CD4-positive, alpha-beta T cell treated with Interleukin-4 for 4 hours (primary cell): ENCODE measurements around the gene DNAI4.
A peak's percentile ranks its signal among the peaks of the same experiment; 100 is the strongest.
"Not testable (repeated sequence)": the region's sequence is repeated elsewhere in the genome, so short reads cannot be mapped to it uniquely, and the experiment has no call there.

ENCODE experiments used
- DNase-seq: peaks from one replicate; pipeline ENCODE4 v3.0.0-alpha.2; 2020

DNAI4 gene

DNA sequence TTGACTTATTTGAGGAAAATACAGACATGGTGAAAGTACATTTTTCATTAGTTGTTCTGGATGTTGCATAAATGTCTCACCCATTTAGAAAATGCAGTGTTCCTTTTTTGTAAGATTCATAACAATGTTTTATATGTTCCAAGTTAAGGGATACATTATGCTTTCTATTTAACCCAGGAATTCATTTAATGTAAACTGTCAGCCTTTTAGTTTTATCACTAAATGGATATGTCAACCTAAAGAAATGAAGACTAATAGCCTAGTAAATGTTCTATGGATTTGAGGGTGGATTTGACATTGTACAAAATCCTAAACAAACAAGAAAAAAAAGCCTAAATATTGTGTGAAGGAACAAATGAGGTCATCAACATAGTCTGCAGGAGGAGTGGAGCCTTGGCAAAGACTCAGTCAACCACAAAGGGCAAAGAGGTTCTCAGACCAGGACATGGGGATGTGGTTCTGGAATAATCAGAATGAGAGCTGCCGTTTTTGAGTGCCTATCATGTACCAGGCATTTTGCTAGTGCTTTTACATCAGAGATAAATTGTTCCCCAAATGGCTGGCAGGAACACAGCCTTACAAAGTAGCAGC lies 114.8 kb downstream of the DNAI4 start:
- no peak for DNase-seq

DNA sequence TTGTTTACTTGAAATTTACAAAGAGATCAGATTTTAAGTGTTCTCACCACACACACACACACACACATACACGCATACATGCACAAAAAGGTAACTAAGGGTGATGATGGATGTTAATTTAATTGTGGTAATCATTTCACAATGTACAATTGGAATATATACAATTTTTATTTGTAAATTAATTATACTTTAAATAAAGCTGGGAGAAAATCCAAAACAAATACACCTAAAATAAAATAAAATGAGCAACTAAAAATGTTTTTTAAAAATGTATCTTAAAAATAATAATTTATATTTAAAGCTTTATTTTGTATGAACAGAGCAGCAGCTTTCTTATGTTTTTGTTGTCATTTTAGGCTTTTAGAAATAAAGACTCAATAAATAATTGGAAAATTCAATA lies 115.4 kb downstream of the DNAI4 start:
- DNase-seq, result no peak

DNA sequence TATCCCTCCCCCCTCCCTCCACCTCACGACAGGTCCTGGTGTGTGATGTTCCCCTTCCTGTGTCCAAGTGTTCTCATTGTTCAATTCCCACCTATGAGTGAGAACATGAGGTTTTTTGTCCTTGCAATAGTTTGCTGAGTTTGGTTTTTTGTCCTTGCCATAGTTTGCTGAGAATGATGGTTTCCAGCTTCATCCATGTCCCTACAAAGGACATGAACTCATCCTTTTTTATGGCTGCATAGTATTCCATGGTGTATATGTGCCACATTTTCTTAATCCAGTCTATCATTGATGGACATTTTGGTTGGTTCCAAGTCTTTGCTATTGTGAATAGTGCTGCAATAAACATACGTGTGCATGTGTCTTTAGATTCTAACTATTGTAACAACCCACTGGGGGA lies 128.8 kb downstream of the DNAI4 start:
- DNase-seq, result not testable (repeated sequence)

DNA sequence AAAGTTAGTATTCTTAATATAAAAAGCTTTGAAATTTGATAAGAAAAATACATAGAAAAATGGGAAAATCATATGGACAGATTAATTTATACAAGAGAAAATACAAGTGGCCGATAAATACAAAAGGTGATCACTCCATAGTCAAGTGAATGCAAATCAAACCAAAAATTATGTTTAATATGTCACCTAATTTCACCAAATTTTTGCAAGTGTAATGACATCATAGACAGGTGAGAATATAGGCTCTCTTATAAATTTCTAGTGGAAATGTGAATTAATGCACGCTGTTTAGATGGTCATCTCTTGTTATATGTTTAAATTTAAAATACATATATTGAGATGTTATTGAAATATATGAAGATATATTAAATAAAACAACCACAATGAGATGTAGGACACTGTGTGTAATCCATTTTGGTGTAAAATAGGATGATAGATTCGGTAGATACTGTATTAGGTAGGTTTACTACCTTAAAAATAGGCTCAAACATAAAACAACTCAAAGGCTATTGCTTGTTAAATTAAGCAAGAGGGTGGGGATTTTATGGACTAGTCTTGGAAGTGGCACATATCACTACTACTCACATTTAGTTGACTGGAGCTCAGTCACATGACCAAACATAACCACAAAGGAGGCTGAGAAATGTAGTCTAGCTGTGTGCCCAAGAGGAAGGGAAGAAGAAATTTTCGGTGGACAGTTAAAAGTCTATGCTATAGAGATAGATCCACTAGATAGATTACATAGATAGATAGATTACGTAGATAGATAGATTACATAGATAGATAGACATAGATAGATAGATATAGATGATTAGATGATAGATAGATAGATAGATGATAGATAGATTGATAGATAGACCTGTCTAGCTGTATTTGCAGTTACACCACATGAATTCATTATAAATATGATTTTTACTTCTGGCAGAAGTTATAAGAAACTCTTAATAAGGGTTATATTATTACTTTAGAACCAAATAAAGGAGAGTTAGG lies 132.7 kb downstream of the DNAI4 start:
- no peak for DNase-seq

DNA sequence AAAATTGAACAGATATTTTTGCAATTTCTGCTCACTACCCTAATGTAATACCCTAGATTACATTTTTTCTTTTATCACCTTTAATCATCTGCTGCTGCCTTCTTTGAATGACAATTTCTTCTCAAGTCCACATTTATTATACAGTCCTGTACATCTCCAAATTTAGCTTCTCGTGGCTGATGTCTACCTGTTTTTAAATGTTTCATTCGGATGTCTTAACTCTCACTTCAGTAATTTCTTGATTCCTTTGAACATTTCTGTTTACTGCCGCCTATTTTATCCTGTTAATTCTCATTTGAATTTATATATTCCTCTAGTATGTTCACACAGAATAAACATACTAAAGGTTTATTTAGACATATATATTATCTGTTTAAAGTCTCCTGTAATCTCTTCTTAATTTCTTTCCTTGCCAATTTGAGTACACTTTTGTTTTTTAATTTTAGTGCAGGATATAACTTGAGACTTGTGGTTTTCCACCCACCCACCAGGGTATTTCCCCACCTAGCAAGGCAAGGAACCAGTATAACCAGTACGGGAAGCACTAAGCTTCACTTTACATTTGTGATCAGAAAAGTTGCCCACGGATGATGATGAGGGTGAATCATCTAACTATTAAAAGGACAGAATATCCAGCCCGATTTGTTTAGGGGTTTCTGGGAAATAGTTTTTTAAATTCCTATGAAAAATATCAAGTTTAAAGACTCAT lies 136.3 kb downstream of the DNAI4 start:
- peak; percentile 53 for DNase-seq

DNA sequence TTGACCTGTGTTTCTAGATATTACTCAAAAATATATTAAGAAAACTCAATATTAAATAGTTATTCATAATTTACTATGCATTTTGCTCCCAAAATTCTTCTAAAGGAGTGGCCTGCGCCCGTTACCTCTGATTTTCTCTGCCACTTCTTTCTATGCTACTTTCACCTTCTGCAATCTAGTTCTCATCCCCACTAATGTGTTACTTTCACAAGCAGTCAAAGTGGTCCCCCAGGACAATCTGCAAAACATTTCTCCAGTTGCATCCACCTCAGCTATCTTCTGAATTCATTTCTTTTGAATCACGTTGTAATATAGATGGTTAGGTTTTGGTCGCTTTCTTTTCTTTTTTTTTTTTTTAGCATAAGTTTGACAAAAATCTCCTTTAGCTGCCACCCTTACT lies 137.0 kb downstream of the DNAI4 start:
- no peak for DNase-seq

DNA sequence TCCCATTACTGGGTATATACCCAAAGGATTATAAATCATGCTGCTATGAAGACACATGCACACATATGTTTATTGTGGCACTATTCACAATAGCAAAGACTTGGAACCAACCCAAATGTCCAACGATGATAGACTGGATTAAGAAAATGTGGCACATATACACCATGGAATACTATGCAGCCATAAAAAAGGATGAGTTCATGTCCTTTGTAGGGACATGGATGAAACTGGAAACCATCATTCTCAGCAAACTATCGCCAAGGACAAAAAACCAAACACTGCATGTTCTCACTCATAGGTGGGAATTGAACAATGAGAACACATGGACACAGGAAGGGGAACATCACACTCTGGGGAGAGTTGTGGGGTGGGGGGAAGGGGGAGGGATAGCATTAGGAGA lies 138.9 kb downstream of the DNAI4 start:
- DNase-seq, result not testable (repeated sequence)

DNA sequence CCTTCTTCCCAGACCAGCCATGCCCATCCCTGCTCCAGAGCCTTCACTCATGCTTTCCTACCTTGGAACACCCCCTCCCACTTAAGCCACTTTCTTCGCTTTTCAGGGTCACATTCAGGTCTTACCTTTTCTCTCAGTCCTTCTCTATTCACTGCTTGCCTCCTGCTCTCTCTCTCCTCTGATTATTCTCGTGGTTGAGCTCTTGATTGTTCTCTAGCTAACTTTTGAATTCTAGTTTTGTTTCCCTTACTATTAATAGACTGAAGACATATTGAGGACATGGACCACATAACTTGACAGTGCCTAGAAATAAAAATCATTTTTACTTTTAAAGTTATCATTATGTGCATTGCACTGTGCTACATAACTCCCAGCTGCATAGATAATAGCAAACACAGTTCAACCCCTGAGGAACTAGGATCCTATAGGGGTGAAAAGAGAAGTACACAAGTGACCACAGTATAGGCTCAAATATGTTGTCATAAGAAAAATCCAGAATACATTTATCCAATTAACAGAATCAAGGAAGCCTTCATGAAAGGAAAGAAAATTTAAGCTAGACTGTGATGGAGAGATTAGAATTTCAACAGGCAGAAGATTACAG lies 145.1 kb downstream of the DNAI4 start:
- DNase-seq, result no peak

DNA sequence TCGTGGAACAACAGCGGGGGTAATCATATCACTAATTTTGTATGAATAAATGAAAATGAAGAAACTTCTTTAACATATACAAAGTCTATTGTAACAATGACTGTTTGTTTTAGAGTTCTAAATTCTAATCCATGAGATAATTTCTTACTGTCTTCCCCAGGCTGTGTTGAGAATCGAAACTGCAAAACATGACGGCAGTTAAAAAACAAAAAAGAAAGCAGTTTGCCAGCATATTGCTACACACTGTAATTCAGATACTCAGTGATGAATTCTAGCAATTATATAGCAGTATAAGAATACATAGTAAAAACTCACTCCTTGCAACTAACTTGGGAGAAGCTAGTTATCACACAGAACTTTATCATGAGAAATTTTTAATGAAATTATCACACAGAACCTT lies 145.7 kb downstream of the DNAI4 start:
- no peak for DNase-seq

DNA sequence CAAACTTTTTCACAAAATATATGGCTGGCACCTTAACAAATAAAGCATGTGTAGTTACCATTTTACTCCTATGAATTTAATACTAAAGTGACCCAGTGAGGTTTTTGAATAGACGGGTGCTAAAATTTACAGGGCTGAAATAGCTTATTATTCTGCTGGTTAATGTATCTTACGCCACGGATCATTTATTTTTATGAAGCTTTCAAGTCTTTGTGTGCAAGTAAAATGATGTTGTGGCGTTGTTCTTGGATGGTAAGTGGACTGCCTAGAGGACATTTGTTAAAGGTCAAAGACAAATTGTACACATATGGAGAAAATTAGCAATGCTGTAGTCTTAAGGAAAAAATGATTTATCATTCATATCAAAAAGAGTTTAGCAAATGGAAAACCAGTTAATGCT lies 146.4 kb downstream of the DNAI4 start:
- no peak for DNase-seq

DNA sequence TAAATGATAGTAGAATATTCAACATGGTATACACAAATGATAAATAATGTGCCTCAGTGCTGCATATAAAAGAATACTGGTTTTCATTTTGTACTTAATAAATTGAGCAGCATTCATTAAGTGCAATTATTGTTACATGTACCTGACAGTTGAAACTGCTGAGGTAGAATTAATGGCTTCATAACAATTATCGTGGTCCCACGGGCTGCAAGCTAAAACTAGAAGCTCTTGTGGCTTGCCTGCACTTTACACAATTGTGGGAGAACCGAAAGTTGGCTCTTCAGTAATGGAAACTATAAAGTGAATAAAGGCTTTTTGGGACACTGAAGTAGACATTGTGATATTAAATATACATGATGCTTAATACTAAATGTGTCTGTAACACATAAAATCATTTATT lies 146.8 kb downstream of the DNAI4 start:
- no peak for DNase-seq

DNA sequence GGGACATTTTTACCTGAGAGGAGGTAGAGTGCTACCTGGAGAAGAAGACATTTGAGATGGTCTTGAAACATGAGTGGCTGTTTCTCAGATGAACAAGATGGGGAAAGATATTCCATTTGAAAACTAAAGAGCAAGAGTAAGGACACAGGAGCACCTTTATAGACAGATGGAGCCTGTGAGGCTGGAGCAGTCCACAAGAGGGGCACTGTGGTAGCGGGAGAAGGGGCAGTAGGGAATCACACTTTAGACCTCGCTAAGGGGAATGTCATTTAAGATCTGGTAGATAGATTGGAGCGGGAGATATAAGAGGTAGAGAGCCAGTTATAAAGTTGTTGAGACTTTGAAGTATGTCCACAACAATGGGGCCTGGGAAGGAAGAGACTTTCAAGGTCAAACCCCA lies 149.0 kb downstream of the DNAI4 start:
- no peak for DNase-seq

DNA sequence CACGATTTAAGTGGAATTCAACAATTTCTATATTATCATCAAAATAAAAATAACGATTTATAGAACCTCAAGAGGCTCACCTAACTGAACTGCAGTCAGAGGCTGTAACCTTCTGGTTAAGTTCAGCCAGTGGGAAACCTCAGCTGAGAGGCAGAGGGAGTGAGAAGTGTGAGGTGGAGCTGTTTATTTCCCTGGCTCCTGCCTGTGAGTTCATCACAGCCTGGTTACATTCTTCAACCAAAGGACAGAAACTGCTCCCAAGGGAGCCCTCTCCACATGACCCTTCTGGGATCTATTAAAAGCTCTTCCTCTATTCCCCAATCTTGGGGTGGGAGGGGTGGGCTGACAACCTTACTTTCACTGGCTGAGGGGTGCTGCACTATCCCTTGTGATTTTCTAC lies 150.2 kb downstream of the DNAI4 start:
- DNase-seq, result no peak

DNA sequence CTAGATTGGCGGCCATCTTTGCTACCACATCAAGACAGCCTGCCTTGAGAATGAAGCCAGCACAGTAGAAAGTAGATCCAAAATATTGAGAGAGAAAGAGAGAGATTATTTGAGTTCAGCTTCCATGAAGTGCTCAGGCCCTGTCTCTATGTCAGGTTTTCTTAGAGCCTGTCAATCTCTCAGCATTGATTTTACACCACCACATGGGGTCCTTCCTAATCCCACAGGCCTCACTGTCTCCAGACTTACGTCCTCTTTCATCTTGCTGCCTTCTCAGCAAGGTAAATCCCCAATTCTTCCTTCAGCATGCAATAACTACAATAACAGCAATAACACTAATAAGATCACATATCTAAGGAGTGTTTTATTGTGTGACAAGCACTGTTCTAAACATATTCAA lies 151.4 kb downstream of the DNAI4 start:
- DNase-seq, result no peak

DNA sequence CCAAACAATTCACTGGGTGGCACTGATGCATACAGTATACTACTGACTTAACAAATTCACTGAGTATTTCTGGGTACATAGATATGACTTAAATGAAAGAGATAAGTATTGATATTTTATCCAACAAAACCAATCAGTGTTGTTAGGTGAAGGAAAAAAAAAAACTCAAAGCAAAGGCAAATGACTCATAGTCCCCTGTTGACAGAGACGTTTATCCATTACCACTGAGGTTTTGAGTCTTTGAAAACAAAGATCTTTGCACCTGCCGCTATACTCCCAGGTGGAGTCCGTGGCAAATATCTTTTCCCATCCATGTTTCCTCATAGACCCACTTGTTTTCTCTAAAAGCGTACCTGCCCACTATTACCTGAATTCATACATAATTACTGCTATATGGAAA lies 154.0 kb downstream of the DNAI4 start:
- peak; percentile 6 for DNase-seq

DNA sequence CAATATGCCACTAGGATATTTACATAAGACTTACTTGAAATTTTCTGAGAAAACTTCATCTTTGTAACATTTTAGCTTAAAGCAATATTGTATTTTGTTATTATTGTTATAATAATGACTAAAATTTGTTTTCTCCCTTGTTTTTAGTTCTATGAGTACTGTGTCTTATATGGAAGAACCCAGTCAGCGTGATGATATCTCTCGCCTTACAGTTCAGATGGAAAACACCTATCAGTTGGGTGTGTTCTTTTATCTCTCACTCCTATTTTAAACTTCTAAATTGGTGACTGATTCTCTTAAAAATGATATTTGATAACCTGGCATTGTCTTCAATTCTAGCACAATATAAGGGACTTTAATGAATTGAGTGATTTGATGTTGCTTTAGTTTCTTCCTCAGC lies 154.4 kb downstream of the DNAI4 start:
- no peak for DNase-seq

DNA sequence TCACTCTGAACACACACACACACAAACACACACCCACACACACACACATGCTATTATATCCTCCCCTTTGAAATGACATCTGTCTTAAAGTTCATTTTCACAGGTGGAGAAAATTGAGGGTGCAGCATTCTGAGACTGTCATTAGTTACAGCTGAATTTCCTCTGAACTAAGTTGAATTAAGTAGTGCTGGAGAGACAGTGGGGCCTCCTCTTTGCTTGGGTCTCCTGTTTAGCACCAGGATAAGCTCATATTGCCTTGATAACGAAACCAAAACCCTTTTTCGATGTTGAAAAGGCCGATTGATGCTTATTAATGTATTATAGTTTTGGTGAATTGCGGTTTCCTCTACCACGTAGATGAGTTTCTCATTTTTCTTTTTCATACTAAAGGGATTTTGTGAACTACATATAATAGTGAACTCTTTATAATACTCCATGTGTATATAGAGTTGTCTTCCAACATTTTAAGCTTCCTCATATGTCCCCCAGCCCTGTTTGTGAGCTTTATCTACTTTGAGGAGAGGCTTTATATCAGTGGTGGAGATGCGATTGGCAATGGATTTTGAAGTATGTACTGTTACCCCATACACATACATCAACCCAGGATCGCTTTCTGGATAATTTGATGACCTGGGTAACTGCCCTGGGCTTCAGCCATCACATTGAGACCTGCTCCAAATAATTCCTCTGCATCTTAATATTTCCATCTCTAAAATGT lies 155.0 kb downstream of the DNAI4 start:
- DNase-seq, result peak; percentile 43

DNA sequence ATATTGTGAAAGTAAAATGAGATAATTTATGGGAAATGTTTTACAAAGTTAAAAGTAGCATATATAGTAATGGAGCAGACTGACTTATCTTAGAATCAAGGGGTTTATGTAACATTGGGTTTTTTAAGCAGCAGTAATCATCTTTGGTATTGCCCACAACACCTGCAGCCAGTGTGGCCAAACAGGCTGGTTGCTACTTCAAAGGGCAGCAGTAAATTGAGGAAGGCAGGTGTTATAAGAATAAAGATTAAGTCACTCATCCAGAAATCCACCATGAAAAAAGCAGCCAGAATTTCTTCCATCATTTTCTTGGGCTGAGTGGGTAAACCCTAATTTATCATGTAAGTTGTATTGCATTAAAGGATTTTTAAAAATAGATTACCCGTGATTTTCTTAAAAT lies 155.7 kb downstream of the DNAI4 start:
- DNase-seq, result no peak

DNA sequence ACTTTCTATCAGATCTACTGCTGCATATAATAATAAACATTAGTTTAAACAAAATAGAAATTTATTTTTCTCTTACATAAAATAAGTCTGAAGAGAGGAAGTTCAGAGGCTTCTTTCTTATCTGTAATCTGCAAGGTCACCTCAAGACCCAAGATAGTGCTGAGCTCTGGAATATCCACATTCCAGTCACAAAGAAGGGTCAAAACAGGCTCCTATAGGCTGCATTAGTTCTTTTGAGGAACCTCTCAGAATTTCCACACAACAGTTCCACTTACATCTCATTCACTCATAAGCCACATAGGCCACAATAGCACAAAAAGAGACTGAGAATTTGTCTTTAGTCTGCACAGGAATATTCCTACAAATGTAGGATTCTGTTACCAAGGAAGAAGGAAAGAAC lies 157.0 kb downstream of the DNAI4 start:
- no peak for DNase-seq

DNA sequence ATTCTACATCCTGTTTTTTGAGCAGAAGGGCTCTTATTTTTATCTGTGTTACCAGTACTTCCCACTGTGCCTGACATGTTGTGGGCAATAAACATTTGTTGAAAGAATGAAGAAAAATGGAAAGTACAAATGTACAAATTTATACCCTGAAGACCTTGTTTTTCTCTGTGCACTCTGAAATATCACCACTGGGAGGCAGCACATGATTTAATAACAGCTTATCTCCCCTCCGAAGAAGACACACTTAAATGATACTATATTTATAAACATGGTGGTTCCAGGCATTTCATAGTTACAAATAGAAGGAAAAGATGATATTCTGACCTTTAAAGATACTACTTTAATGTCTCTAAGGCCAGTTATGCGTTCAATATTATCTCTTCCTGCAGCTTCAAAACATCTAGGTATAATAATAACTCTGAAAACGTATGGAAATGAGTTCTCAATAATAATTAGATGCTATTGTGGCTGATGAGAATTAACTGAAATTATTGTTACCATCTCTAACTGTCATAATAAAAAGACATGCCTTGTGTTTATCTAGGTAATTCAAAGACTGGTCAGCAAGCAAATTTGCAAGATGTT lies 159.6 kb downstream of the DNAI4 start:
- peak; percentile 64 for DNase-seq
